GM10266 (cell line): ENCODE results near the gene ABLIM2.

Experiments used
- DNase-seq: peaks from one replicate; pipeline ENCODE4 v3.0.0; 2012; ENCODE audit errors: extremely low spot score
- TF ChIP-seq, protein P1 (sequence below): IDR thresholded peaks from 2 replicates; pipeline ENCODE4 v1.5.1; 2012; ENCODE audit warnings: mild to moderate bottlenecking, low read depth; ENCODE audit not compliant: control insufficient read depth, insufficient read depth; ENCODE audit errors: missing control alignments

The ABLIM2 gene

GRCh38 chr4:8047837-8048678 lies 110.6 kb downstream of the ABLIM2 start:
- DNase-seq = no peak
- TF ChIP-seq, protein P1, sequence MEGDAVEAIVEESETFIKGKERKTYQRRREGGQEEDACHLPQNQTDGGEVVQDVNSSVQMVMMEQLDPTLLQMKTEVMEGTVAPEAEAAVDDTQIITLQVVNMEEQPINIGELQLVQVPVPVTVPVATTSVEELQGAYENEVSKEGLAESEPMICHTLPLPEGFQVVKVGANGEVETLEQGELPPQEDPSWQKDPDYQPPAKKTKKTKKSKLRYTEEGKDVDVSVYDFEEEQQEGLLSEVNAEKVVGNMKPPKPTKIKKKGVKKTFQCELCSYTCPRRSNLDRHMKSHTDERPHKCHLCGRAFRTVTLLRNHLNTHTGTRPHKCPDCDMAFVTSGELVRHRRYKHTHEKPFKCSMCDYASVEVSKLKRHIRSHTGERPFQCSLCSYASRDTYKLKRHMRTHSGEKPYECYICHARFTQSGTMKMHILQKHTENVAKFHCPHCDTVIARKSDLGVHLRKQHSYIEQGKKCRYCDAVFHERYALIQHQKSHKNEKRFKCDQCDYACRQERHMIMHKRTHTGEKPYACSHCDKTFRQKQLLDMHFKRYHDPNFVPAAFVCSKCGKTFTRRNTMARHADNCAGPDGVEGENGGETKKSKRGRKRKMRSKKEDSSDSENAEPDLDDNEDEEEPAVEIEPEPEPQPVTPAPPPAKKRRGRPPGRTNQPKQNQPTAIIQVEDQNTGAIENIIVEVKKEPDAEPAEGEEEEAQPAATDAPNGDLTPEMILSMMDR = no peak

DNA sequence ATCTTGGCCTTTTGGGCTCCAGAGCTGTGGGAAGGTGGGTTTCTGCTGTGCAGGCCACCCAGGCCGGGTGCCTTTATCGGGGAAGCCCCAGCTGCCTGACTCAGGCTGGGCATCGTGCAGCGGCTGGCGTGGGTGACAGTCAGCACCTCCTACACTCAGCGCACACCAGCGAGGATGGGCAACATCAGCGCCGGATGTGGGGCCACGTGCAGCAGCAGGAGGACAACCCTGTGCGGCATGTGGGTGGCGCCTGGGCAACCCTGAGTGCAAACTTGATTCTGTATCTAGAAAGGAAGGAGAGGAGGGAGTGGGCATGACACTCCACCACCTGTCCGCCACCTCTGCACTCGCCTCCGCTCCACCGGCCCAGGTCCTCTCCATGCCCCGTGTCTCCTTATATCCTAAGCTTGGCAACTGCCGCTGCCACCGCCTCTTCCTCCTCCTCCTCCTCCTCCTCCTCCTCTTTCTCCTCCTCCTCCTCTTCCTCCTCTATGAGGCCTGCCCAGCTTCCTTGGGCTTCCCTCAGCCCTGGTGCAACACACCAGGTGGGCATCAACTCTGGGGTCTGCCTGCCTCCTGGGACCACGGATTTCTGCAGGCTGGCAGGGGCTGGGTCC lies 111.6 kb downstream of the ABLIM2 start:
- TF ChIP-seq, protein P1 = no peak
- DNase-seq = no peak

GRCh38 chr4:8045909-8046308 lies 112.7 kb downstream of the ABLIM2 start:
- no peak for DNase-seq
- TF ChIP-seq, protein P1 = no peak

GRCh38 chr4:8044699-8045098 lies 113.9 kb downstream of the ABLIM2 start:
- DNase-seq = no peak
- TF ChIP-seq, protein P1 = no peak

GRCh38 chr4:8044244-8044643 lies 114.4 kb downstream of the ABLIM2 start:
- TF ChIP-seq, protein P1 = no peak

GRCh38 chr4:8043596-8043995 lies 115.0 kb downstream of the ABLIM2 start:
- DNase-seq = no peak
- TF ChIP-seq, protein P1 = no peak

More at GRCh38 chr4:8044244-8044643, 114.4 kb downstream of the ABLIM2 start:
- DNase-seq = no peak

DNA sequence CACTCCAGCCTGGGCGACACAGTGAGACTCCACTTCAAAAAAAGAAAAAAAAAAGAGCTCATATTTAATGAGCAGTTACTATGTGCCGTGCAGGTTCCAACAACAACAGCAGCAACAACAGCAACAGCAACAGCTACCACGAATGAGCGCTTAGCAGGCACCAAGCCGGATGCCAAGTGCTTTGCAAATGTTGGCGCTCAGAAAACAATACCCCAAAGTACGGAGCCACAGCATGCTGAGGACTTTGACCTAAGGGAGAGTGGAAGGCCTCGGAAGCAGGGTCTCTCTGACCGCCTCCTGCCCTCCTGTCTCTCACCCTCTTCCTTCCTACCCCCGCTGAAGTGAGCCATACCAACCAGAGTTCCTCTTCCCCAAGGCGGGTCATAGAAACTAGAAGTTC lies 116.7 kb downstream of the ABLIM2 start:
- TF ChIP-seq, protein P1 = no peak
- DNase-seq = no peak
